GM19452 (cell line): ENCODE results near the gene ESPL1.

Experiments used
- ATAC-seq: cut with Tn5 transposase; IDR thresholded peaks from one replicate; pipeline ENCODE4 v1.9.1; 2021; ENCODE audit not compliant: unreplicated experiment

Gene ESPL1

GRCh38 chr12:53333845-53334244 is 65.7 kb downstream of the ESPL1 start:
- no peak for ATAC-seq

GRCh38 chr12:53334822-53335221 is 66.7 kb downstream of the ESPL1 start:
- ATAC-seq: no peak

- ATAC-seq: no peak
Measured at GRCh38 chr12:53336181-53336681, 68.1 kb downstream of the ESPL1 start, which contains the start of gene SP7. Gene SP7 (minus strand): TSS chr12:53336354. CDS start chr12:53335646, 708 bp downstream.

DNA sequence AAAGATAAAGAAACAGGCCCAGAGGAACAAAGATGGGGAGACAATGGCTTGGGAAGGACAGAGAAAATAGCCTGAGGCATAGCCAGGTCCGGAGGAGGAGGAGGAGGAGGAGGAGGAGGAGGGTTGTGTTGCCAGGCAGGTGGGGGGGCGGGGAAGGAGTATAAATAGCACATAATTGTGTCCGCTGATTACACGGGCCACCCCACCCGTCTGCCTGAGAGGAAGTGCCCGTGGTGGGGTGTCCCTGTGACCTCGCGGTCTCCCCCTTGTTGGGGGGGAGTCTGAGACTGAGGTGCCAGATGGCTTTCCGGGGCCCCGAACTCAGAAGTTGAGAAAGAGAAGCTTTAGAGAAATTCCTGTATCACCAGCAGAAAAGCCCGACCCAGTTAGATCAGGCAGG is 69.9 kb downstream of the ESPL1 start:
- no peak for ATAC-seq

- ATAC-seq: no peak
Measured at GRCh38 chr12:53338916-53339315, 70.8 kb downstream of the ESPL1 start.

DNA sequence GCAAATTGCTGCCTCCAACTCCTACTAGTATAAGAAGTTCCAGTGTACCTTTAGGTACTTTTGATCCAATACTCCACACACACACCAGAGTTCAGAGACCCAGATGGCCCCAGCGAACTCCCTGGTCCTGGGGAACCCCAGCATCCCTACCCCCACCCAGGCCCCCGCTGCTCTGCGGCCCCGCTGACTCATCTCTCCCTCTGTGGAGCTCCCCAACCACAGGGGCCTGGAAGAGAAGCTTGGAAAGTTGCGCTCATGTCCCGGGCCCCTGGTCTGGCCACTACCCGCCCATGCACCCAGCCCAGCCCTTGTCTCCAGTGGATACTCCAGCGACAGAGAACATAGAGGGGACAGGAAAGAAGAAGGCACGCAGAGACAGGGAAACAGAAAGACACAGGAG is 72.3 kb downstream of the ESPL1 start:
- no peak for ATAC-seq
